T-helper 2 cell treated with Interferon-gamma antibody and Interleukin-4, amounts not matched to agents 5 μg/mL and 100 μg/mL, for 36 hours (primary cell): Measurements from ENCODE around the gene RAI1.

Source experiments
- DNase-seq: peaks from one replicate; pipeline ENCODE4 v3.0.0; 2021; ENCODE audit warnings: low spot score
- H3K27ac Mint-ChIP-seq: one replicate; pipeline ENCODE4 v1.8.0; 2021; ENCODE audit warnings: mild to moderate bottlenecking, mixed read lengths
- H3K27me3 Mint-ChIP-seq: one replicate; pipeline ENCODE4 v1.8.0; 2021; ENCODE audit warnings: low read depth, mixed read lengths
- H3K36me3 Mint-ChIP-seq: one replicate; pipeline ENCODE4 v1.8.0; 2021; ENCODE audit warnings: low read depth, mixed read lengths
- H3K4me1 Mint-ChIP-seq: one replicate; pipeline ENCODE4 v1.8.0; 2021; ENCODE audit warnings: low read depth, mixed read lengths
- H3K4me3 Mint-ChIP-seq: one replicate; pipeline ENCODE4 v1.8.0; 2022; ENCODE audit warnings: mild to moderate bottlenecking, moderate library complexity, mixed read lengths
- H3K9me3 Mint-ChIP-seq: one replicate; pipeline ENCODE4 v1.8.0; 2021; ENCODE audit warnings: mixed read lengths

Gene RAI1

GRCh38 chr17:17763734-17764133 lies 82.5 kb downstream of the RAI1 start:
- H3K27ac Mint-ChIP-seq, result no peak overlapping the region
- DNase-seq, result no peak
- no peaks in the 10 kb centered on the region for H3K27me3 Mint-ChIP-seq
- H3K4me1 Mint-ChIP-seq, result peaks cover 15% of the 10 kb centered on the region
- H3K36me3 Mint-ChIP-seq, result no peaks in the 10 kb centered on the region
- H3K9me3 Mint-ChIP-seq, result no peaks in the 10 kb centered on the region
- H3K4me3 Mint-ChIP-seq, result no peak overlapping the region

- H3K27me3 Mint-ChIP-seq, result no peaks in the 10 kb centered on the region
- peak overlapping the region; percentile 7 for H3K27ac Mint-ChIP-seq
- H3K4me3 Mint-ChIP-seq, result no peak overlapping the region
- no peaks in the 10 kb centered on the region for H3K36me3 Mint-ChIP-seq
- H3K4me1 Mint-ChIP-seq, result peaks cover 15% of the 10 kb centered on the region
- no peak for DNase-seq
- H3K9me3 Mint-ChIP-seq, result no peaks in the 10 kb centered on the region
Observed at GRCh38 chr17:17765359-17766076, 84.3 kb downstream of the RAI1 start.

- Mint-ChIP-seq H3K4me3 (no peak overlapping the region), H3K4me1 (peaks cover 15% of the 10 kb centered on the region), H3K27ac (no peak overlapping the region), H3K9me3 (no peaks in the 10 kb centered on the region), H3K36me3 (no peaks in the 10 kb centered on the region), H3K27me3 (no peaks in the 10 kb centered on the region)
- no peak for DNase-seq
Observed at GRCh38 chr17:17766077-17766743, 85.0 kb downstream of the RAI1 start.

GRCh38 chr17:17766744-17767120 lies 85.5 kb downstream of the RAI1 start:
- no peaks in the 10 kb centered on the region for H3K36me3 Mint-ChIP-seq
- no peaks in the 10 kb centered on the region for H3K27me3 Mint-ChIP-seq
- no peak overlapping the region for H3K27ac Mint-ChIP-seq
- no peaks in the 10 kb centered on the region for H3K9me3 Mint-ChIP-seq
- DNase-seq, result no peak
- H3K4me3 Mint-ChIP-seq, result no peak overlapping the region
- peaks cover 15% of the 10 kb centered on the region for H3K4me1 Mint-ChIP-seq

- no peak for DNase-seq
- no peak overlapping the region for H3K4me3 Mint-ChIP-seq
- H3K27ac Mint-ChIP-seq, result no peak overlapping the region
- H3K9me3 Mint-ChIP-seq, result no peaks in the 10 kb centered on the region
- no peaks in the 10 kb centered on the region for H3K36me3 Mint-ChIP-seq
- peaks cover 11% of the 10 kb centered on the region for H3K4me1 Mint-ChIP-seq
- no peaks in the 10 kb centered on the region for H3K27me3 Mint-ChIP-seq
Observed at GRCh38 chr17:17767154-17767869, 86.1 kb downstream of the RAI1 start.

- no peak for DNase-seq
- Mint-ChIP-seq H3K4me3 (no peak overlapping the region), H3K9me3 (no peaks in the 10 kb centered on the region), H3K4me1 (peaks cover 11% of the 10 kb centered on the region), H3K27me3 (no peaks in the 10 kb centered on the region), H3K27ac (no peak overlapping the region), H3K36me3 (no peaks in the 10 kb centered on the region)
Observed at GRCh38 chr17:17767887-17768418, 86.7 kb downstream of the RAI1 start.

- Mint-ChIP-seq H3K9me3 (no peaks in the 10 kb centered on the region), H3K27me3 (no peaks in the 10 kb centered on the region), H3K36me3 (no peaks in the 10 kb centered on the region), H3K4me3 (no peak overlapping the region), H3K27ac (no peak overlapping the region), H3K4me1 (peaks cover 11% of the 10 kb centered on the region)
- DNase-seq, result no peak
Observed at GRCh38 chr17:17768424-17769088, 87.3 kb downstream of the RAI1 start.

GRCh38 chr17:17769869-17770631 lies 88.8 kb downstream of the RAI1 start:
- no peak for DNase-seq
- Mint-ChIP-seq H3K4me1 (peaks cover 5% of the 10 kb centered on the region), H3K9me3 (no peaks in the 10 kb centered on the region), H3K27me3 (no peaks in the 10 kb centered on the region), H3K27ac (no peak overlapping the region), H3K4me3 (no peak overlapping the region), H3K36me3 (no peaks in the 10 kb centered on the region)

GRCh38 chr17:17770632-17771044 lies 89.4 kb downstream of the RAI1 start:
- no peak overlapping the region for H3K4me3 Mint-ChIP-seq
- H3K36me3 Mint-ChIP-seq, result no peaks in the 10 kb centered on the region
- no peak overlapping the region for H3K27ac Mint-ChIP-seq
- DNase-seq, result no peak
- peaks cover 5% of the 10 kb centered on the region for H3K4me1 Mint-ChIP-seq
- no peaks in the 10 kb centered on the region for H3K27me3 Mint-ChIP-seq
- no peaks in the 10 kb centered on the region for H3K9me3 Mint-ChIP-seq

GRCh38 chr17:17771498-17772201 lies 90.4 kb downstream of the RAI1 start:
- no peak overlapping the region for H3K4me3 Mint-ChIP-seq

GRCh38 chr17:17772231-17772630 lies 91.0 kb downstream of the RAI1 start:
- no peak overlapping the region for H3K4me3 Mint-ChIP-seq
- H3K27ac Mint-ChIP-seq, result no peak overlapping the region
- H3K36me3 Mint-ChIP-seq, result no peaks in the 10 kb centered on the region
- H3K4me1 Mint-ChIP-seq, result no peaks in the 10 kb centered on the region
- no peaks in the 10 kb centered on the region for H3K9me3 Mint-ChIP-seq
- no peak for DNase-seq
- H3K27me3 Mint-ChIP-seq, result no peaks in the 10 kb centered on the region

More at GRCh38 chr17:17771498-17772201, 90.4 kb downstream of the RAI1 start:
- no peak for DNase-seq
- no peaks in the 10 kb centered on the region for H3K4me1 Mint-ChIP-seq
- H3K27ac Mint-ChIP-seq, result no peak overlapping the region
- no peaks in the 10 kb centered on the region for H3K9me3 Mint-ChIP-seq
- no peaks in the 10 kb centered on the region for H3K36me3 Mint-ChIP-seq
- no peaks in the 10 kb centered on the region for H3K27me3 Mint-ChIP-seq

- no peaks in the 10 kb centered on the region for H3K27me3 Mint-ChIP-seq
- no peaks in the 10 kb centered on the region for H3K9me3 Mint-ChIP-seq
- DNase-seq, result no peak
- H3K4me1 Mint-ChIP-seq, result no peaks in the 10 kb centered on the region
- no peak overlapping the region for H3K4me3 Mint-ChIP-seq
- no peak overlapping the region for H3K27ac Mint-ChIP-seq
- no peaks in the 10 kb centered on the region for H3K36me3 Mint-ChIP-seq
Observed at GRCh38 chr17:17774009-17774881, 93.0 kb downstream of the RAI1 start.
